Ascending aorta (tissue), 2 donors: ENCODE results near the gene PA2G4. TPM values are rescaled to one million over a fixed set of nuclear protein-coding genes. Genes with fewer than 3 reads are reported as not detected.

Experiments used
- DNase-seq, 2 donors: peaks; one replicate each; pipeline ENCODE4 v3.0.0-alpha.2; 2019; ENCODE audit warnings: low spot score in 2 of 2
- H3K27ac ChIP-seq, 2 donors: fragments of 200-600 bp; sonication (generic); one replicate each; pipeline ENCODE4 v1.5.1; 2016 to 2017; ENCODE audit warnings: mild to moderate bottlenecking in 1 of 2
- H3K27me3 ChIP-seq: fragments of 200-600 bp; sonication (generic); one replicate; pipeline ENCODE4 v1.5.1; 2017
- H3K36me3 ChIP-seq, 2 donors: fragments of 200-600 bp; sonication (generic); one replicate each; pipeline ENCODE4 v1.5.1; 2016
- H3K4me1 ChIP-seq, 2 donors: fragments of 200-600 bp; sonication (generic); one replicate each; pipeline ENCODE4 v1.5.1; 2016 to 2017; ENCODE audit warnings: mild to moderate bottlenecking in 1 of 2
- H3K4me3 ChIP-seq, 2 donors: fragments of 200-600 bp; sonication (generic); one replicate each; pipeline ENCODE4 v1.5.1; 2016 to 2017; ENCODE audit warnings: mild to moderate bottlenecking in 1 of 2
- H3K9me3 ChIP-seq, 2 donors: fragments of 200-600 bp; sonication (generic); one replicate each; pipeline ENCODE4 v1.5.1; 2016
- CTCF ChIP-seq, 3 experiments: fragments of 200-600 bp in 2 of 3; fragments of 450-650 bp in 1 of 3; sonication (generic) in 2 of 3; IDR thresholded peaks; one replicate each; pipeline ENCODE4 v1.5.1; 2016 to 2019; ENCODE audit warnings: antibody characterized with exemption in 3 of 3, mild to moderate bottlenecking in 1 of 3, moderate library complexity in 1 of 3
- intact Hi-C: fragments of 100-400 bp; cut with DNase I; formaldehyde crosslinking; loops from one replicate; pipeline ENCODE4 v1.15.1; 2023
- total RNA-seq: library from RNA; depleted of rRNA; stranded (reverse); fragments of >200 nt; gene quantifications from one replicate; pipeline ENCODE4 v1.1.0, GENCODE V29; 2016

Gene PA2G4
- total RNA-seq, 1 donor from 2014 or later = 101 TPM

DNA sequence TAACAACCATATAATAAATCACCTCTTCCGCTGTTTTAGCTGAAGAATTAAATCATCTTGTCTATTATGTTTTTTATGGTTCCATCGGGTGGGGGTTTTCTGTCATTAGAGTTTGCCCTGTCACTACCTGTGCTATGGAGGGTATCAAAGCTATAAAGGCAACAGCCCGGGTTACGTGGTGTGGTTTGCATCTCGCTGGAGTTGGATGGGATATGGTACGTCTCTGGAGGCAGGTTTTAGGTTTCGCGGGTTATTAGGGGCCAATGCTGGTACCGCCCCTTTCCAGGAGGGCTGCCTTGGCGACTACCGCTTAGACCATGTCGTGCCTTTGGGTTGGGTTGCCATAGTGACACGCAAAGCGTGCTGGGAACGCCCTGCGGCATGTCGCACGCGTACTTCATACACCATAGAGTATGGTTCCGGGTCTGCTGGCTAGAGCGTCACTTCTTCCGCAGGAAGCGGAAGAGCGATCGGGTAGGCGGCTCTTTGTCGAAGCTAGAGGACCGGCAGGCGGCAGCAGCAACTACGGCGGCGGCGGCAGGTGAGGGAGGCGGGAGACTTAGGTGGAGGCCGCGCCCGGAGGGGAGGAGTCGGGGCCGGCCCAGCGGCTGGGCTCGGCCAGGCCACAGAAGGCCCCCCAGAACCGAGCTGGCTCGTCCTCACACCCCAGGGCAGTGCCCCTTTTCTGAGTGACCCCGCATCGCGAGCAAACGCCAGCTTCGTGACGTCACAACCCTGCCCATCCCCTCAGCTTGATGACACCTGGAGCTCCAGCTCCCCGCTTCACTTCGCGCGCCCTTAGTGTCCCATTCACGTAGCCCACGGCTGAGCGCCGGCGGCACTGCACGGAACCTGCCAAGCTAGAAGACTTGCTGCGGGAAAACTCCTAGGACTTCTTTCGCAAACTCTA is 13.7 kb downstream of the PA2G4 start, which contains the start of gene ZC3H10:
Gene ZC3H10 (plus strand): TSS at position 489 of the 910 bp plus-strand sequence. CDS start 2,297 bp downstream, outside the sequence.
- H3K4me1 ChIP-seq = peaks cover 10 to 16% of the 10 kb centered on the region in 2 donors
- peak within 1 kb of the TSS; percentile 75 to 77 for H3K4me3 ChIP-seq
- H3K36me3 ChIP-seq = peaks cover 14 to 32% of the 10 kb centered on the region in 2 donors
- peak within 1 kb of the TSS; percentile 94 to 95 for H3K27ac ChIP-seq
- peak; percentile 98 to 100 for DNase-seq
- no peaks in the 10 kb centered on the region for H3K27me3 ChIP-seq
- intact Hi-C loops = loop anchor here (1.0 to 5.0 kb wide), 8 partner anchors 9 to 1404 kb away; partner anchors contain the start of genes ATP5F1B, CNPY2, DDIT3 and MBD6
- no peaks in the 10 kb centered on the region for H3K9me3 ChIP-seq
- TF ChIP-seq CTCF (IDR thresholded peaks at IDR 0.05) = peak; percentile 50 to 59 (median 50)

DNA sequence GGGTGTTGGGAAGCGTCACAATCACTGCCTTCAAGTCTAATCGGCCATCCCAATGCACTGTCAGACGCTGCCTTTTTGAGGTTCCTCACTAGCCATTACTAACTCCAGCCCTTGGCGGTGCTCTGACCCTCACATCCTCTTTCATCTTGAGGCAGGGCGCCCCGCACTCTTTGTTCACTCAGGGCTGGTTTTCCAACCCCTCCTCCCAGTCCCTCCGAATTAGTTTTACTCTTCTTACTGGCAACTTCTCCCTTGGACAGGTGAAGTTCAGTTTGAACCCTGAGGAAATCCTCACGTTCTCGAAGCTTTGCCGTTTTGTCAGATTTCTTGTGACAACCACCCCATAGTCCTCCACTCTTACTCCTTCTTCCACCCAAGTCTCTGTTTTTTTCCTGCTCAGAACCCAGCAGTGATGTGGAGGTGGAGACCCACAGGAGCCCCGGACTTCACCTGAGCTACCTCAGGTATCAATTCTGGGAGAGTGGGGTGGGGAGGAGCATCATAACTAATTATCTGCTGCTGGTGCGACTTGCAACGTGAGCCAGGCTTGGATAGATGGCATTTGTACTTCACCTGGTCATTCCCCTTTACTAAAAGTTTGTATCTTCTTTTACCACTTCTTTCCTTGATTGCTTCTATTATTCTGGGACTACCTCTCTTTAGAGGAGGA is 14.5 kb downstream of the PA2G4 start:
- peaks cover 13 to 29% of the 10 kb centered on the region in 2 donors for H3K36me3 ChIP-seq
- peaks cover 10 to 16% of the 10 kb centered on the region in 2 donors for H3K4me1 ChIP-seq
- intact Hi-C loops = loop anchor here (1.0 to 5.0 kb wide), 10 partner anchors 8 to 1403 kb away; partner anchors contain the start of genes ATP5F1B, CNPY2, DDIT3 and MBD6
- peak overlapping the region; percentile 58 to 77 for H3K4me3 ChIP-seq
- peak overlapping the region; percentile 94 to 95 for H3K27ac ChIP-seq
- no peaks in the 10 kb centered on the region for H3K9me3 ChIP-seq
- no peak for DNase-seq
- no peaks in the 10 kb centered on the region for H3K27me3 ChIP-seq
- TF ChIP-seq CTCF (IDR thresholded peaks at IDR 0.05) = no peak

DNA sequence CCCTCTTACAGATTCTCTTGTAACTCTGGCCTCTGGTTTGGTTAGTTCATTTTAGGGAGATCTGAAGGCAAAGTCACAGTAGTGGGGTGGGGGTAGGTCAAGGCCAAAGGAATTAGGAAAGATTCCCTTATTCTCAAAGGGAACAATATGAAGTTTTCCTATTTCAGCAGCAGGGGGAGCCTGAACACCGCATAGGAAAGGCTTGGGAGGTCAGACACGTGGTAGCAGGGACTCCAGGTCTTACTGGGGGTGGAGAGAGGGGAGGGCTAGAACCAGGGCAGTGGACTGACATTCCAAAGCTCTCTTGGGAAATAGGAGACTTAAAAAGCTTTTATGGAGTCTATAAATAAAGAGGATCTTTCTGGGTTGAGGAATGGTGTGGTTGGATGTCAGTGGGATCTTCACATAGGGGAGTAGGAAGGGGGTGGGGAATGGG is 15.0 kb downstream of the PA2G4 start:
- intact Hi-C loops = loop anchor here (1.0 to 5.0 kb wide), 9 partner anchors 39 to 1403 kb away; partner anchors contain the start of genes ATP5F1B, CNPY2, DDIT3 and MBD6

DNA sequence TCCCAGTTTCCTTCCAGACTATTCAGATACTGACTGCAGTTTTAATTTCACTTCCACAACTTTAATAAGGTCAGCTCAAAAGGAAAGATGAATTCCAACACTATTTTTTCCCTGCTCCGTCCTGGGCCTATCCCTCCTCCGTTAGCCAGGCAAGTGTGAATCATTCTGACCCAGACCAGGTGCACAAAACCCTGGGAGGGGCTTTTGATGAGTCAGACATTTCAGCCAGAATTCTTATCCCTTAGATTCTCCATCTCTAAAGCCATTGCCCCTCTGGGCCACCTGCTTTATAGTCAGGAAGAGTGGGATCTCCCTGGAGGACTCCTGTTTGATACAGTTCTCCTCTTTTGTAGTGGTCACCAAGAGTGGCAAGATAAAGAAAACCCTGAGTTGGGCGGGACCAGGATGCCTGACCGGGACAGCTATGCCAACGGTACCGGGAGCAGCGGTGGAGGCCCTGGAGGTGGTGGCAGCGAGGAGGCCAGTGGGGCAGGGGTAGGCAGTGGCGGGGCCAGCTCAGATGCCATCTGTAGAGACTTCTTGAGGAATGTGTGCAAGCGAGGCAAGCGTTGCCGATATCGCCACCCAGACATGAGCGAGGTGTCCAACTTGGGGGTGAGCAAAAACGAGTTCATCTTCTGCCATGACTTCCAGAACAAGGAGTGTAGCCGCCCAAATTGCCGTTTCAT is 15.9 kb downstream of the PA2G4 start:
- Histone ChIP-seq H3K27me3 (no peaks in the 10 kb centered on the region), H3K4me1 (peaks cover 10 to 15% of the 10 kb centered on the region in 2 donors), H3K36me3 (peaks cover 13 to 32% of the 10 kb centered on the region in 2 donors), H3K4me3 (no peak overlapping the region), H3K9me3 (no peaks in the 10 kb centered on the region), H3K27ac (peak overlapping the region; percentile 73 to 95)
- no peak for TF ChIP-seq CTCF (IDR thresholded peaks at IDR 0.05)
- DNase-seq = no peak
- intact Hi-C loops = no loop called here

More for the DNA sequence above, 15.0 kb downstream of the PA2G4 start:
- DNase-seq = peak in 1 of 2 donors; percentile 88
- Histone ChIP-seq H3K9me3 (no peaks in the 10 kb centered on the region), H3K36me3 (peaks cover 13 to 32% of the 10 kb centered on the region in 2 donors), H3K27ac (peak overlapping the region; percentile 94 to 95), H3K4me3 (peak overlapping the region in 1 of 2 donors; percentile 77), H3K4me1 (peaks cover 10 to 16% of the 10 kb centered on the region in 2 donors), H3K27me3 (no peaks in the 10 kb centered on the region)
- peak; percentile 74 to 86 (median 85) for TF ChIP-seq CTCF (IDR thresholded peaks at IDR 0.05)
